ENCODE data around the gene SMIM13.

Gene SMIM13

GRCh38 chr6:11067348-11067747, 26.3 kb upstream of the SMIM13 start:
- no peak for TF ChIP-seq CTCF (IDR thresholded peaks at IDR 0.05)

DNA sequence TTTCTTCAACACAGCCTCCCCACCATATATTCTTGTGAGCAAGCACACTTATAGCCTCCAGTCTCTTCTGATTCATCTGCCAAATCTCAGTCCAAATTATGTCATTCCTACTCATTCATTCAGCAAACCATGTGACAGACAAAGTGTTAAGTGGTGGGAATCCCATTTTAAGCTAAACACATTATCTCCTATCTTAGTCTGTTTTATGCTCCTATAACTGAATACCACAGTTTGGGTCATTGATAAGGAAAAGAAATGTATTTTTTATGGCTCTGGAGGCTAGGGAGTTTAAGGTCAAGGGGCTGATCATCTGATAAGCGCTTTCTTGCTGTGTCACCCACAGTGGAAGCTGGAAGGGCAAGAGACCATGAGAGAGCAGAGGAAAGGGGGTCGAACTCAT, 23.9 kb upstream of the SMIM13 start:
- TF ChIP-seq CTCF (IDR thresholded peaks at IDR 0.05), result no peak

GRCh38 chr6:11072101-11072500, 21.5 kb upstream of the SMIM13 start:
- TF ChIP-seq CTCF (IDR thresholded peaks at IDR 0.05), result no peak

DNA sequence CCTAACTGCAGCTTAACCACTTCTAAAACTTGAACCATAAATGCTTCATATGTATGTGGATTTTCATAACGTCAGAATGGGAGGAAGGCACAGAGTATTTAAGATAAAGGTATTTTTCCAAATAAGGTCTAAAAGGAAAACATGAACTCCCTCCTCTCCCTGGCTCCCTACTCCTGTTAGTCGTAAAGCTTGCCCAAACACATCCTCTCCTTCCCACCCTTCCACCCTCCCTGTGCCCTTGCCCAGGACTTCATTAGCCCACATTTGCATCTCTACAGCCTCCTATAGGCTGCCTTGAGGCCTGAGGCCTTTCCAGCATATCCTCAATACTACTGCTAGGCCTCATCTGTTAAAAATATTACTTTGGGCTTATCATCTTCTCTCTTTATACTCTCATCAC, 17.1 kb upstream of the SMIM13 start:
- no peak for TF ChIP-seq CTCF (IDR thresholded peaks at IDR 0.05)

DNA sequence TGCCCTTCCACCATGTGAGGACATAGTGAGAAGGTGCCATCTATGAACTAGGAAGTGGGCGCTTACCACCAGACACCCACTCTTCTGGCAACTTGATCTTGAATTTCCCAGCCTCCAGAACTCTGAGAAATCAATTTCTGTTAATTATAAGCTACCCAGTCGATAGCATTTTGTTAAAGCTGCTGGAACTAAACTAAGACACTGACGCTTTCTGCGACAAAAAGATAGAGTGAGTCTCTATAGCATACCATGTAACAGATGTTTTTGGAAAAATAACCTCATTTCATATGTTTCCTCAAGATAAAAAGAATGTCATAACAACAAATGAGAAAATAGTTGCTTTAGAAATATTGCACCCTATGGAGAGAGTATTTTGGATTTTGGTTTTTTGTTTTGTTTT, 15.4 kb upstream of the SMIM13 start:
- TF ChIP-seq CTCF (IDR thresholded peaks at IDR 0.05), result no peak

DNA sequence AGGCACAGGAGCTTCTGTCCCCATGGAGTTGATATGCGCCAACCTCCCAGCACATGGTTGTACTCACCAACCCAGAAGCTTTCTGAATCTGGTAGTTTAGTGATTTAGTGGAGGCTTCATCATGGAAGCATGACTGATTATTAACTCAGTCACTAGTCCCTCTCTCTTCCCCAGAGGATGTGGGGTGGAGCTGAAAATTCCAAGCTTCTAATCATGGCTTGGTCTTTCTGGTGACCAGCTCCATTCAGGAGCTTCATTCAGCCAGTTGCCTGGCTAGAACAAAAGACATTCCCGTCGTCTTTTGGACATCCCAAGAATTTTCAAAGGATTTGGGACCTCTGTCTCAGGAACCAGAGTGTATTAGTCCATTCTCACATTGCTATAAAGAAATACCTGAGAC, 13.3 kb upstream of the SMIM13 start:
- TF ChIP-seq CTCF (IDR thresholded peaks at IDR 0.05), result no peak

- TF ChIP-seq CTCF (IDR thresholded peaks at IDR 0.05), result no peak
These were observed 10.1 kb upstream of the SMIM13 start for GRCh38 chr6:11083491-11083890.

DNA sequence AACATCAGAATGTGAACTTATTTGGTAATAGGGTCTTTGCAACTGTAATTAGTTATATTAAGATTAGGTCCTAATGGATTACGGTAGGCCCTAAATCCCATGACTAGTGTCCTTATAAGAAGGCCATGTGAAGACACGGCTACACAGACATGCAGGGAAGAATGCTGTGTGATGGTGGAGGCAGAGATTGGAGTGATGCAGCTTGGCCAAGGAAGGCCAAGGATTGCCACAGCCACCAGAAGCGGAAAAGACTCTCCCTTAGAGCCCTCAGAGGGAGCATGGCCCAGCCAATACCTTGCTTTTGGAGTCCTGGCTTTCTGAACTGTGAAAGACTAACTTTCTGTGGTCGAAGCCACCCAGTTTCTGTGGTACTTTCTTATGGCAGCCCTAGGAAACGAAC, 9.7 kb upstream of the SMIM13 start:
- no peak for TF ChIP-seq CTCF (IDR thresholded peaks at IDR 0.05)

All from LNCAP (cell line).